NCI-H2196 treated with DMSO at 0.1 percent for 48 hours (cell line): ENCODE results near the gene SRCIN1.
"Not testable (repeated sequence)": the region's sequence is repeated elsewhere in the genome, so short reads cannot be mapped to it uniquely, and the experiment has no call there.

Experiments used
- DNase-seq: peaks from one replicate; lab custom pipeline; 2025; ENCODE audit not compliant: unreplicated experiment; lab: John Stamatoyannopoulos, UW

SRCIN1 gene

DNA sequence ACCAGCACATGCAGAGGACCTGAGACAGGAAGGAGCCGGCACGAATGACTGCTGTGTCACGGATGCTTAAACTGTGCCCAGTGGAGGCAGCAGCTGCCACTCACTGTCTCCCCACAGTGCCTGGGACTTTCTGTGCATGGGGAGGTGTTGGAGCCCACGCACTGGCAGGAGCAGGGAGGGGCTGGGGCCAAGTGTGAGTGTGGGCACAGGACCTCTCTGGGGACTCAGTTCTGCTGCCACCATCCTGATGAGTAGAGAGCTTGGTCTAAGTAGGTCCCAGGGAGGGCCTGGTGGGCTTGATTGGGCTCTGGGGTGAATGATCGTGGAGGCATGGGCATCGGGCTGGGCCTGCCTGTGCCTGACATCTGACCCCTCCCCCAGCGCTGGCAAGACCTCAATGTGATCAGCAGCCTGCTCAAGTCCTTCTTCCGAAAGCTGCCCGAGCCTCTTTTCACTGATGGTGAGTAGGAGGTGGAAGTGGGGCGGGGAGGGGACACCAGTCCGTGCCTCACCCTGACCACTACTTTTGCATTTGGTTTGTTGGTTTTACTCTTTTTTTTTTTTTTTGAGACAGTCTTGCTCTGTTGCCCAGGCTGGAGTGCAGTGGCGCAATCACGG lies 120.0 kb downstream of the SRCIN1 start:
- not testable (repeated sequence) for DNase-seq

DNA sequence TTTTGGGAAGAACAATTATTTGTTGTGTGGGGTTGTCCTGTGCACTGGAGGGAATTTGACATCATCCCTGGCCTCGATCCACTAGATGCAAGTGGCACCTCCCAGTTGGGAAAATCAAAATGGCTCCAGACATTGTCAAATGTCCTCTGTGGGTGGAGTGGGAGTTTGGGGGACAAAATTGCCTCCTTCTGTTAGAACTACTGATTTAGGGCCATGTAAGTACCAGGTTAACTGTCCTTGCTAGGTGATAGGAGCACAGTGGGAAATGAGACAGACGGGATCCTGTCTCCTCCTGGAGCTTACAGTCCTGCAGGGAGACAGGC lies 120.6 kb downstream of the SRCIN1 start:
- DNase-seq: no peak

DNA sequence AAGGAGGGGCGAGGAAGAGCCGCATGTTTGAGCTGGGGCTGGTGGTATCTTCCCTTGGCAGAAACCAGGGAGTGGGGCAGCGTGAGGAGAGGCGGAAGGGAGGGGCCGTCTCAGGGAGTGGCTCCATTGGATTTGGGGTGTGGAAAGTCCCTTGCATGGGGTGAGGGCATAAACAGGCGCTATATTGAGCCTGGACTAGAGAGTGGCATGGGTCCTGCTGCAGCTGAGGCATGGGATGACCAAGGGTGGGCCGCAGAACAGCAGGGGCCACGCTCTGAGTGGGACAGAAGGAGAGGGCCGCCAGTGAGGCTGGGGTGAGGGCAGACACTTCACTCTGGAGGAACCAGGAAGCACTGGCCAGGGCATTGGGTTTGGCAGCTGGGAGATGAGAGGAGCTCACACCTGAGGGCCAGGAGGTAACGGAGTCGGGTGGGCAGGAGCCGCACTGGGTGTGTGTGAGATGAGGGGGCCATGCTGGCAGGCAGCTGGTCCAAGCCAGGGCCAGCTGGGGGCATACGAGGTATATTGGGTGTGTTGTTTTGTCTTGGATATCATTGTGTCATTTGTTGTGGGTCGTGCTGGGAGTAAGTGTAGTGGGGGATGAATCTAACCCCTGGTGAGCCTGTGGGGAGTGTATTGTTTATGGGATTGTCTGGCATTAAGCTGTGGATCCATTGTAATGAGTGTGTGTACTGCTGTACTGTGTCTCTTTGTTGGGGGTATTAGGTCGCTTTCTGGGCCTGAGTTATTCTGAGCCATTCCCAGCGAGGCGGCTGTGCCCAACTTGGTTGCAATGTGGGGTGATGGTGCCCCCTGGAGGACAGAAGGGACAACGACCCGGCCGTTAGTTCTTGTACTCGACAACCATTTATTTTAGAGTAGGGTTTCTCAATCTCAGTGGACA lies 121.3 kb downstream of the SRCIN1 start:
- DNase-seq: not testable (repeated sequence)

DNA sequence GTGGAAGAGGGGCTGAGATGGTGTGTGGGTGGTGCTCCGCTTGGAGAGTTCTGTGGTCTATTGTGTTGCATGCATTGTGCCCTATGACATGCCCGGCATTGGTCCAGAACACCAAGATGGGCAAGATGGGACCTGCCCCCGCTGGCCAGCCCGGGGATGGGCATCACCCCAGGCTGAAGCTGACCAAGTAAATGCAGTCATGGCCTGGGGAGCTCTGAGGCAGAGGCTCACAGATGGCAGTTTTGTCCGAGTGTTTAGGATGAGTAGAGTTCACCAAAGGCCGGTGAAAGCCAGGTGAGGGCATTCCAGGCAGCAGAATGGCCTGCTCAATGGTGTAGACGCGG lies 123.1 kb downstream of the SRCIN1 start:
- DNase-seq: not testable (repeated sequence)

DNA sequence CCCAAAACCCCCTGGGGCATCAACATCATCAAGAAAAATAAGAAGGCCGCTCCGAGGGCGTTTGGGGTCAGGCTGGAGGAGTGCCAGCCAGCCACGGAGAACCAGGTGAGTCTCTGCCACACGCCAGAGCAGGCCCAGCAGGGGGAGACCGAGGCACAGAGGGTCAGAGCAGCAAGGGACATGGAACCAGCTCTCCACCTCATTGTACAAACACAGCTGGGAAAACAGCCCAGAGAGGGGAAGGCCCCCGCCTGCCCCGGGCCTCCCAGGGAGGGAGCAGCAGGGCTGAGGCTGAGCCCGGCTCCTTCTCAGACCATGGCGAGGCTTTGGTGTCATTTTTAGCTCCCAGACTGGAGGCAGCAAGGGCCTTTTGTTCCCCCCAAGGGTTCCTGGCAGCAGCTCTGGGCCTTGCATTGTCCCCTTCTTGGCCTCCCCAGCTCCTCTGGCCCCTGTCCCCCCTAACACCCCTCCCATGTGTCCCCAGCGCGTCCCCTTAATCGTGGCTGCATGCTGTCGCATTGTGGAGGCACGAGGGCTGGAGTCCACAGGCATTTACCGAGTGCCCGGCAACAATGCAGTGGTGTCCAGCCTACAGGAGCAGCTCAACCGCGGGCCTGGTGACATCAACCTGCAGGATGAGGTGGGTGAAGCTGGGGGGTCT lies 123.6 kb downstream of the SRCIN1 start:
- DNase-seq: not testable (repeated sequence)
